HS-27A (cell line): Measurements from ENCODE around the gene ZNF324.
"Not testable (repeated sequence)": the region's sequence is repeated elsewhere in the genome, so short reads cannot be mapped to it uniquely, and the experiment has no call there.

ENCODE experiments used
- DNase-seq: peaks from one replicate; pipeline ENCODE4 v3.0.0-alpha.2; 2012; ENCODE audit warnings: low read depth, missing footprints

ZNF324 gene

DNA sequence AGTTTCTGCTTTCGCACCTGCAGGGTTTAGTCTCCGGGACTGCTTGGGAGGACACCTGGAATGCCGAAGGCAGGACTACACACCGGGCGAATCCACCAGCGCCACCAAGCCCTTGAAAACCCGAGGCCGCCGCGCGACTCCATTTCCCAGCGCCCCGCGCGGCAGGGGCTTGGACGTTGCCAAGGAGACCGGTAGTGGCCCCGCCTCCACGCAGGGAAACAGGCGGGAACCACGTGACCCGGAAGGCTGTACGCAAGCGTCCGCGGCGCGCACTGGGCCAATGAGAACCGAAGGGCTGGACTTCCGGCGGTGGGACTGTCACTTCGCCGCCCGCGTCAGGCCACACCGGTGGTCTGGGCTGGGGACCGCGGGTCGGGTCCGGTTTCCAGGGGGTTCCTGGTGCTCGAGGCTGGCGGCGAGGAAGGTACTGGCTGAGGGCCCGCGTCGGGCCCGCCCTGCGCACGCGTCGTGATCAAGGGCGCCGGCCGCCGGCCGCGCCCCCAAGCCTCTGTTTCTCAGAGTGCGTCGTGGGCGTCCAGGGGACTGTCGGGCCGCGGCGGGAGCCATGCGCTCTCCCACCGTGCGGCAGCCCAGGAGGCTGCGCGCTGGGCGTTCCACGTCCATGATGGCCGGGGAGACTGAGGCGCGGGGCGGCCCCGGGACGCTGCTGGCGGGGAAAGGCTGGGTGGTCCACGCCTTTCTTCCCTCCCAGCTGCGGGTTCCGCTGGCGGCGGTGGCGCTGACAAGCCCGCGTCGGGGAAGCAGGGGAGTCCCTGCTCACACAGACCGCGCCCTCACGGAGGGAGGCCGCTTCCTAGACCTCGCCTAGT is at the start of gene ZNF324:
Gene ZNF324, plus strand, starts transcription at position 321 of the 830 bp plus-strand sequence. CDS start 2,106 bp downstream, outside the sequence.
- DNase-seq: peak; percentile 91

DNA sequence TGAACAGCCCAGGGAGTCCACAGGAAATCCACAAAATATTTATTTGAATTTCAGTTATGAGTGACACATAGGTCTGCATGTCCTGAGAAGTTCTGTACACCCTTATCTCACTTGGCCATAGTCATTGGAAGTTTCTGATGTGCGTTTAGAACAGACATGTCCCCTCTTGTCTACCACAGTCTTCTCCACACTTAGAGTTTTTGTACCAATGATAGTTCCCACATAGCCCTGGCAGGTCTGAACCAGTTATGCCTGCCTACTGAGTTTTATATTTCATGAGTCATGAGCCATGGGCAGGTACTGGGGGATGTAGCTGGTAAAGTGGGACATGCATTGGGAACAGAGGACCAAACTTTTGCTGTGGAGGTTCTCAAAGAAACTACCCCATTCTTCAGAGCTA is 38.3 kb upstream of the ZNF324 start:
- no peak for DNase-seq

DNA sequence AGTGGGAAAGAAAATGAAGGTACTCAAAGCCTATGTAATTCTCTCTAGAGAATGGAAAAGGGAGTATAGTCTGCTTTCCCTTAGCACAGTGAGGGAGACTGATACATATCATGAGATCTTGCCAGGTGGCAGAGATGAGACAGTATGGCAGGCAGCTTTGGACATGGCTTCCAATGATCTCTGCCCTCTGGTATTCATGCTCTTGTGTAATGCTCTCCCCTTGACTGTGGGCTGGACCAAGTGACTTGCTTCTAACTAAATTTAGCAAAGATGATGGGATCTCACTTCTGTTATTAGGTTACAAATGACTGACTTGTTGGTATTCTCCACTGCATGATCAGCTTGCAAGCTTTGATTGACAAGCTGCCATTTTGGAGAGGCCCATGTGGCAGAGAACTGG is 37.1 kb upstream of the ZNF324 start:
- DNase-seq: no peak

DNA sequence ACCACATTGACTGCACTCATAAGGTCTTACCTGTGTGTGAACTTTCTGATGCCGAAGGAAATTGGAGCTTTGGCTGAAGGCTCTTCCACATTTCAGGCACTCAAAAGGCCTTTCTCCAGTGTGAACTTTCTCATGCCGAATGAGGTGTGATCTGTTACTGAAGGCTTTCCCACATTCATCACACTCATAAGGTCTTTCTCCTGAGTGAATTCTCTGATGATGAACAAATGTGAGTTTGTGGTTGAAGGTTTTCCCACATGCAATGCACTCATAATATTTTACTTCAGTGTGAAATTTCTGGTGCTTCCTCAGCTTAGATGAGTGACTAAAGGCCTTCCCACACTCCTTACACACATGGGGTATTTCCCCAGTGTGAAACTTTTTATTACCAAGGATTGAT is 32.7 kb upstream of the ZNF324 start:
- DNase-seq: no peak

DNA sequence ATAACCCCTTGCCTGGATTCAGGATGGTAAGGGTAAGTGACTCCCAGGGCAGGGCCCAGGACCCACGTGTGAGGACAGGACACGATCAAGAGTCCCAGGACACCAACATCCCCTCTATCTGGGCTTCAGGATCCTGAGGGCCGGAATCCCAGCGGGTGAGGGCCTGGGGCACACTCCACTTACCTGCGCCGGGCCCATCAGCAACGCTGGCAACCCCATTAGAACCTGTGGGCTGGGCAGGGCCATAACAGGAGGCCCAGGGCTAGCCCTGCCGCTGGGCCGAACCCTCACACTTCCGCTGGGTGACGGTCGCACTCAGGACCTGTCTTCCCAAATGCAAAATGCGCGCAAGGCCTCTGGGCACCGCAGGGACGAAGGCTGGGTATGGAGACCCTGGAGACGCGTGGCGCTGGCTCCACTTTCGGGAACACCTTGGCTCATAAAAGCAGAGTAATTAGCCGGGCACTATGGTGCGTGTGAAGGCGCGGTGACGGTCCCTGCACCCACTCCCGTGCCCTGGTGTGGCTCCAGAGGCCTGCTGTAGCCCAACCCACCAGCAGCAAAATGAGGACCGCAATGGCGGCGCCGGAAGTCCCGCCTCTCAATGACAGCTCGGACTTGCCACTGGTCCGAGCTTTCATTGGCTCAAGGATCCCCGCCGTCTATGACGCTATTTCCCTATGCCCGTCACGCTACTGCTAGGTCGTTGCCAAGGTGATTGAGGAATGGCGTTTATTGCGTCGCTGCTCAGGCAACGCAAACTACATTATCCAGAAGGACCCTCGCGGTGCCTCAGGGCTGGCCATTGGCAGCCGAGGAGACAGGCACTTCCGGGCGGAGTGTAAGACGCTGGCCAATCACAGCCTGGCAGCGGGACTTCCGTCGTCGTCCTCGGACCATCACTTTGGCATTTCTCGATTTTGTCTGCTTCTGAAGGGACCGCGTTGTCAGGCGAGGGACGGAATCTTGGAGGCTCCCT is 27.0 kb upstream of the ZNF324 start, which contains the start of gene ZNF132:
Gene ZNF132, minus strand, starts transcription at position 578 of the 979 bp plus-strand sequence. Its CDS starts 332 bp downstream, at position 246.
- peak; percentile 98 for DNase-seq

DNA sequence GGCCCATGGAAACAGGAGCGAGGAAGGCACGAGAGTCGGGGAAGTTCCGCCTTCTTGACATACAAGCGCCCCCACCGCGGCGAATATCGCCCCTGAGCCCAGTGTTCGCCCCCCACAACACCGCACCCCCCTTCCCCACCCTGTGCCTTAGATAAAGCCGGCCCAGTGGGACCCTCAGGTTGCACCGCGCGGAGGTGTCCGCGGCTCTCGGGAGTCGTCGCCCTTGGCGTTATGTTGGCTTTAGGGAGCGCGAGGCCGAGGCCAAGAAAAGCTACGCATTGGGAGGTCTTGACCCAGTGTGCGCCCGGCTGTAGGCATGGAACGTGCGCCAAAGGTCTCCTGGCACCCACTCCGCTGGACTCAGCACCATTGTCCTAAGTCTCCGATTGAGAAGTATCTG is 26.3 kb upstream of the ZNF324 start:
- no peak for DNase-seq

DNA sequence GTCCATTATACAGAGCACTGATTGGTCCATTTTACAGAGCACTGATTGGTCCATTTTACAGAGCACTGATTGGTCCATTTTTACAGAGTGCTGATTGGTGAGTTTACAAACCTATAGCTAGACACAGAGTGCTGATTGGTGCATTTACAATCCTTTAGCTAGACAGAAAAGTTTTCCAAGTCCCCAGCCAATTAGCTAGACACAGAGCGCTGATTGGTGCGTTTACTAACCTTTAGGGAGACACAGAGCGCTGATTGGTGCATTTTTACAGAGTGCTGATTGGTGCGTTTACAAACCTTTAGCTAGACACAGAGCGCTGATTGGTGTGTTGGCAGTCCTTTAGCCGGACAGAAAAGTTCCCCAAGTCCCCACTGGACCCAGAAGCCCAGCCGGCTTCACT is 23.9 kb upstream of the ZNF324 start:
- DNase-seq: not testable (repeated sequence)

DNA sequence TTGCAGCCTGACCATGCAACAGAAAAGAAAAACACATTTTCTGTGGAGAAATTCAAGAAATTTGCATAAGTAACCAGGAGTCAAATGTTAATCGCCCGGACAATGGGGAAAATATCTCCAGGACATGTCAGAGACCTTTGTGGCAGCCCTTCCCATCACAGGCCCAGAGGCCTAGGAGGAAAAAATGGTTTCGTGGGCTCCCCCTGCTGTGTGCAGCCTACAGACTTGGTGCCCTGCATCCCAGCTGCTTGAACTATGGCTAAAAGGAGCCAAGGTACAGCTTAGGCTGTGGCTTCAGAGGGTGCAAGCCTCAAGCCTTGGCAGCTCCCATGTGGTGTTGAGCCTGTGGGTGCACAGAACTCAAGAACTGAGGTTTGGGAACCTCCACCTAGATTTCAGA is 18.0 kb upstream of the ZNF324 start:
- not testable (repeated sequence) for DNase-seq

DNA sequence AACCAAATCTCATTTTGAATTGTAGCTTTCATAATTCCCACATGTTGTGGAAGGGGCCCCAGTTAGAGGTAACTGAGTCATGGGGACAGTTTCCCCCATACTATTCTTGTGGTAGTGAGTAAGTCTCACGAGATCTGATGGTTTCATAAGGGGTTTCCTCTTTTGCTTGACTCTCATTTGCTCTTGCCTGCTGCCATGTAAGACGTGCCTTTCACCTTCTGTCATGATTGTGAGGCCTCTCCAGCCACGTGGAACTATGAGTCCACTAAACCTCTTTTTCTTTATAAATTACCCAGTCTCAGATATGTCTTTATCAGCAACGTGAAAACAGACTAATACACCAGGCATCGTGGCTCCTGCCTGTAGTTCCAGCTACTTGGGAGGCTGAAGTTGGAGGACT is 16.9 kb upstream of the ZNF324 start:
- not testable (repeated sequence) for DNase-seq

DNA sequence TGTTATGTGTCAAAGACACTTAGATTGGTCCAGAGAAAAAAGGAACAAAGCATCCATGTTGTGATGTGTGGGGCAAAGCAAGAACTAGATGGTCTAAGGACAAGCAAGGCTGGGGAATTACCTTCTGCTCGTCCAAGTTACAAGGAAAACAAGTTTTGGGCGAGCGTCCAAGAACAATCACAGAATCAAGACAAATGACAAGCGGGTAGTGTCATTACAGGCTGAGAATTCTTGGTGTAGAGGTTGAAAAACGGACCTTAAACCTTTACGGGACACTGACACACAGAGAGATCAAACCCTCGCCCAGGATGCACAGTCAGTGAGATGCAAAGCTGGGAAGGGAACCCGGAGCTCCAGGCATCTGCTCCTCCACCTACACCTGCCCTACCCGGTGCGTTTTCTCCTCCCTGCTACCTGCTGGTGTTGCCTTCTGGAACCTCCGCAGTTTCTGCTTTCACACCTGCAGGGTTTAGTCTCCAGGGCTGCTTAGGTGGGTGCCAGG is 16.0 kb upstream of the ZNF324 start:
- no peak for DNase-seq

DNA sequence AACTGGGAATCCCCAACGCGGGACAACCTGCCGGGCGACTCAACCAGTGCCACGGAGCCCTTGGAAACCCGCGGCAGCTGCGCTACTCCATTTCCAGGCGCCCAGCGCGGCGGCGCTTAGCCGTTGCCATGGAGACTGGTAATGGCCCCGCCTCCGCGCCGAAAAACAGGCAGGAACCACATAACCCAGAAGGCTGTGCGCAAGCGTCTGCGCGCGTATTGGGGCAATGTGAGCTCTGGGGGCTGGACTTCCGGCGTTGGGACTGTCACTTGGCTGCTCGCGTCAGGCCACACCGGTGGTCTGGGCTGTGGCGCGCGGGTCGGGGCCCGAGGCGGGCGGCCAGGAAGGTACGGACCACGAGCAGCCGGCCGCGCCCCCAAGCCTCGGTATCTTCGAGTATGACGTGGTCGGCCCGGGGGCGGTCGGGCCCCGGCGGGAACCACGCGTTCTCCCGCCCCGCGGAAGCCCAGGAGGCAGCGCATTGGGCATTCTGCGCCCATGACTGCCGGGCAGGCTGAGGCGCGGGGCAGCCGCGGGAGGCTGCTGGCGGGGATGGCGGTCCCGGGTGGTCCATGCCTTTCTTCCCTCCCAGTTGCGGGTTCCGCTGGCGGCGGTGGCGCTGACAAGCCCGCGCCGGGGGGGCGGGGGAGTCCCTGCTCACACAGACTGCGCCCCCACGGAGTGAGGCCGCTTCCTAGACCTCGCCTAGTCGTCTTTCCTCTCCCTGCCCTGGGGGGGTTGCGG is 15.3 kb upstream of the ZNF324 start, which contains the start of gene ZNF324B:
Gene ZNF324B, plus strand, starts transcription at position 265 of the 744 bp plus-strand sequence. CDS start 2,080 bp downstream, outside the sequence.
- peak; percentile 93 for DNase-seq

DNA sequence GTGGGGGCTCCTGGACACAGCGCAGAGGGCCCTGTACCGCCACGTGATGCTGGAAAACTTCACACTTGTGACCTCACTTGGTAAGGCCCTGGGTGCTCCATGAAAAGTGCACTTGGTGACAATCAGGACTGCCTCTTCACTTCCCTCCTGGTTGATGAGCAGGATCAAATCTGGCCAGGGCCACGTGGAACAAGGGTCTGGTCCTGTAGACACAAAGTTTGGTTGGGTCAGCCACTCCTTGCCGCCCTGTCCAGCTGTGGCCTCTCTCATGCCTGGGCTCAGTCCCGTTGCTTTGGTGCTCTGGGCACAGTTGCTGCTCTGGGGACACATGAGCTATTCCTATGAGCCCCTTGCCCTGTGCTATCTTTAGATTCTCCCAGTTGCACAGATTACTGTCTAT is 13.1 kb upstream of the ZNF324 start:
- no peak for DNase-seq

DNA sequence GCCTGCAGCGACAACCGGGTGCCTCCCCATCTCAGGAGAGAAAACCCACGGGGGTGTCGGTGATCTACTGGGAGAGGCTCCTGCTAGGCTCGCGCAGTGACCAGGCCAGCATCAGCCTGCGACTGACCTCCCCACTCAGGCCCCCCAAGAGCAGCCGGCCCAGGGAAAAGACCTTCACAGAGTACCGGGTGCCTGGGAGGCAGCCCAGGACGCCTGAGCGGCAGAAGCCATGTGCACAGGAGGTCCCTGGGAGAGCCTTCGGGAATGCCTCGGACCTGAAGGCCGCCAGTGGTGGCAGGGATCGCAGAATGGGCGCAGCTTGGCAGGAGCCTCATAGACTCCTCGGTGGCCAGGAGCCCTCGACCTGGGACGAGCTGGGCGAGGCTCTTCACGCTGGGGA is 11.6 kb upstream of the ZNF324 start:
- DNase-seq: no peak

DNA sequence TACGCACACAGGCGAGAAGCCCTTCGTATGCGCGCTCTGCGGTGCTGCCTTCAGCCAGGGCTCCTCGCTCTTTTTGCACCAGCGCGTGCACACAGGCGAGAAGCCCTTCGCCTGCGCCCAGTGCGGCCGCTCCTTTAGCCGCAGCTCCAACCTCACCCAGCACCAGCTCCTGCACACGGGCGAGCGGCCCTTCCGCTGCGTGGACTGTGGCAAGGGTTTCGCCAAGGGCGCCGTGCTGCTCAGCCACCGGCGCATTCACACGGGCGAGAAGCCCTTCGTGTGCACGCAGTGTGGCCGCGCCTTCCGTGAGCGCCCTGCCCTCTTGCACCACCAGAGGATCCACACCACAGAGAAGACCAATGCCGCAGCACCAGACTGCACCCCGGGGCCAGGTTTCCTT is 10.8 kb upstream of the ZNF324 start:
- DNase-seq: no peak

DNA sequence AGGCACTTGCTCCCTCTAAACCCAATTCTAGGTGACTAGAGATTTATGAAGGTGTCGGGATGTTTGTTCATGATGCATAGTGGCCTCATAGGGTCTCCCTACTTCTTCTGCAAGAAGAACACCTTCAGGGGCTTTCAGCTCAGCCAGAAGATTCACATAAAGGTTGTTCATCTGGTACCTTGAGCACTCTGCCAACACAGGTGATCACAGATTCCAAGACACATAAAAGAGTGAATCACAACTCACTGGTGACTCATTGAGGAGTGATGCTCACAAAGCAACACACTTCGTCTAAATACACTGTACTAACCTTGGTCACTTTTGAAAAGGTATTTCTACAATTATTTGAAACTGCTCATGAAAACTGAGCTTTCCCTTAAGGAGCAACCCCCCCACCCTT is 6.8 kb upstream of the ZNF324 start:
- no peak for DNase-seq

DNA sequence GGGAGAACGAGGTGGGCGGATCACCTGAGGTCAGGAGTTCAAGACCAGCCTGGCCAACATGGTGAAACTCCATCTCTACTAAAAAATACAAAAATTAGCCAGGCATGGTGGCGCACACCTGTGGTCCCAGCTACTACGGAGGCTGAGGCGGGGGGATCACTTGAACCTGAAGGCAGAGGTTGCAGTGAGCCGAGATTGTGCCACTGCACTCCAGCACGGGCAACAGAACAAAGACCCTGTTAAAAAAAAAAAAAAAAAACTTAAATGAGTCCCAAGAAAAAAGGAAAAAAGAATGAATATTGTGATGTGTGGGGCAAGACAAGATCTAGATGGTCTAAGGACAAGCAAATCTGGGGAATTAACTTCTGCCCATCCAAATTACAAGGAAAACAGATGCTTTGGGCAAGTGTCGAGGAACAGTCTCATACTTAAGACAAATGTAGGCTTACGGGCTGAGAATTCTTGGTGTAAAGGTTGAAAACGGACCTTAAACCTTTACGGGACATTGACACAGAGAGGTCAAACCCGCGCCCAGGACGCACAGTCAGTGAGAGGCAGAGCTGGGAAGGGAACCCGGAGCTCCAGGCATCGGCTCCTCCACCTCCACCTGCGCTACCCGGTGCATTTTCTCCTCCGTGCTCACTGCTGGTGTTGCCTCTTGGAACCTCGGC is 656 bp upstream of the ZNF324 start:
- peak; percentile 22 for DNase-seq

DNA sequence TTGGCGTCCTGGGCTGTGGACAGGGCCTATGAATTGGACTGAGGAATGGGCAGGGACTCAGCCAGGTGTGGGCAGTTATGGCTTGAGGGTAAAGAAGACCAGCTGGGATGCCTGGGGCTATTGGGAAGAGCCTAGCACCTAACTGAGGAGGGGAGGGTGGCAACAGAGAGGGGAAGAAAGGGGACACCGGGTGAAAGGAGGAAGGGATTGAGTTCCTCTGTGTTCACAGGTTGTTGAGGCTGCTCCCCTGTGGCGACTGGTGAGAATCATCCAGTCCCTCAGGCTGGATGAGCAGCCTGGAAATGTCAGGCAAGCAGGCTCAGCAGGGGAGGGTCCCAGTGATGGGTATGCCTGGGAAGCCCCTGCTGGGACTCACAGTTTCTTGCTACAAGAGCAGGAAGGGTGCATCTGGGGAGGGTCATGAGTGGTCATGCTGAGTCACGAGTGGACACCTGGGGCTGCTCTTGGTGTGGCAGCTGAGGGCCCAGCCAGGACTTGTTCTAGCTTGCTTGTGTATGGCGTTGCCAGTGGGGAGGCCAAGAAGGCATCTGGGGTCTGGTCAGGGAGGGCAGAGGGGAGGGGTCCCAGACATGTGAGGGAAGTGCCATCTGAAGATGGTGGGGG is 1.4 kb downstream of the ZNF324 start:
- DNase-seq: no peak

DNA sequence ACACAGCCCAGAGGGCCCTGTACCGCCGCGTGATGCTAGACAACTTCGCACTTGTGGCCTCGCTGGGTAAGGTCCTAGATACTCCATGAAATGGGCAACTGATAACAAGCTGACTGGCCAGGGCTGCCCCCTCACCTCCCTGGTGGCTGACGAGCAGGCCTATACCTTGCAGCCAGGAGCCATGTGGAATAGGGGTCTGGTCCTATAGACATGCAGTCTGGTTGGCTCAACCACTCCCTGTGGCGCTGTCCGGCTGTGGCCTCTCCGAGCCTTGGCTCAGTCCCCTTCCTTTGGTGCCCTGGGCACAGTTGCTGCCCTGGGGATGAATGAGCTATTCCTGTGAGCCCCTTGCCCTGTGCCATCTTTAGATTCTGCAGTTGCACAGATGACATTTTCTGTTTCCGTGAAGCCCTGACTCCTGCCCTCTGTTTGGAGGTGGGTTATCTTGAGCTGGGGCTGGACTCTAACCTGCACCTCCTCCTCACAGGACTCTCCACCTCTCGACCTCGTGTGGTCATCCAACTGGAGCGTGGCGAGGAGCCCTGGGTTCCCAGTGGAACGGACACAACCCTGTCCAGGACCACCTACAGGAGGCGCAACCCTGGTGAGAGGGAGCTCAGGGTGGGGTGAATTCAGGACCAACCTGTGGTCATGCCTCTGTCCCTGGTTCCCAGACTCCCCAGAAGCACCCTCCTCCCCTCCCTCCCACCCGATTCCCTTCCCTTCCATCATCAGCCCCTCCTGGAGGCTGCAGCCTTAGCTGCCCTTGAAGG is 2.5 kb downstream of the ZNF324 start:
- DNase-seq: no peak

DNA sequence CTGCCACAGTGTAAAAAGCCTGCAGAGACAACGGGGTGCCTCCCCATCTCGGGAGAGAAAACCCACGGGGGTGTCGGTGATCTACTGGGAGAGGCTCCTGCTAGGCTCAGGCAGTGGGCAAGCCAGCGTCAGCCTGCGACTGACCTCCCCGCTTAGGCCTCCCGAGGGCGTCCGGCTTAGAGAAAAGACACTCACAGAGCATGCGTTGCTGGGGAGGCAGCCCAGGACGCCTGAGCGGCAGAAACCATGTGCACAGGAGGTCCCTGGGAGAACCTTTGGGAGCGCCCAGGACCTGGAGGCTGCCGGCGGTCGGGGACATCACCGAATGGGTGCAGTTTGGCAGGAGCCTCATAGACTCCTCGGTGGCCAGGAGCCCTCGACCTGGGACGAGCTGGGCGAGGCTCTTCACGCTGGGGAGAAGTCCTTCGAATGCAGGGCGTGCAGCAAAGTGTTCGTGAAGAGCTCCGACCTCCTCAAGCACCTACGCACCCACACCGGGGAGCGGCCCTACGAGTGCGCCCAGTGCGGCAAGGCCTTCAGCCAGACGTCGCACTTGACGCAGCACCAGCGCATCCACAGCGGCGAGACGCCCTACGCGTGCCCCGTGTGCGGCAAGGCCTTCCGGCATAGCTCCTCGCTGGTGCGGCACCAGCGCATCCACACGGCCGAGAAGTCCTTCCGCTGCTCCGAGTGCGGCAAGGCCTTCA is 4.1 kb downstream of the ZNF324 start:
- not testable (repeated sequence) for DNase-seq
